Heart left ventricle (tissue), 13 donors: ENCODE data around the gene CRYBG3.

Experiments used
- CTCF ChIP-seq, 12 donors: fragments of 200-600 bp; sonication (generic) in 4 of 12; IDR thresholded peaks; one replicate each; pipeline versions ENCODE4 v1.5.0 to v1.8.0; 2018 to 2022; ENCODE audit warnings: antibody characterized with exemption in 12 of 12, mild to moderate bottlenecking in 5 of 12
- POLR2A ChIP-seq, 2 donors: fragments of 450-650 bp; IDR thresholded peaks; one replicate each; pipeline ENCODE4 v1.6.1; 2017; ENCODE audit warnings: antibody characterized with exemption in 2 of 2, mild to moderate bottlenecking in 2 of 2, moderate library complexity in 2 of 2
- donor health status: ischemic (EF 13 %, LVEDD 7.1; RV severe dilation, severe dysfunction).
- donor health status: DM: no; HTN: yes; CAD: no.
- donor health status: DM: no; HTN: no; CAD: no.
- donor health status: ischemic (EF 25% LVEDD 6.9; RV normal size, moderate dysfunction).
- donor health status: ischemic (EF 25% LVEDD 5.7; RV mildly dilated, moderate dysfunction).
- donor health status: ischemic (EF 35%, LVEDD 5.7; RV mildly dilated, moderate dysfunction).
- donor health status: nonischemic (EF 11% LVEDD 7.7; RV severe dilation, severe dysfunction).
- donor health status: DM: yes; HTN: yes; CAD: no.
- donor health status: PGD.
- donor health status: ischemic (EF 29% LVEDD 5.4; RV normal size, mild dysfunction).
- donor health status: nonischemic (EF 23%, LVEDD 6.1; RV moderate dilation, normal function).

GRCh38 chr3:97821774-97822358 lies at the start of gene CRYBG3:
- TF ChIP-seq CTCF (IDR thresholded peaks at IDR 0.05) (peak in 9 of 12 donors; percentile 10 to 58 (median 30)), POLR2A (IDR thresholded peaks at IDR 0.05) (peak; percentile 39 to 93)
